WTC11 (cell line): ENCODE data around the gene CATSPERZ.

Experiments
- CREB1 ChIP-seq: sonication (generic); formaldehyde crosslinking; IDR thresholded peaks from 2 replicates; pipeline ENCODE4 v1.8.0; 2023; ENCODE audit warnings: mild to moderate bottlenecking, missing genetic modification reagents
- CTCF ChIP-seq: fragments of 200-600 bp; IDR thresholded peaks from 2 replicates; pipeline ENCODE4 v1.8.0; 2022; ENCODE audit warnings: antibody characterized with exemption
- ETV6 ChIP-seq: sonication (generic); formaldehyde crosslinking; IDR thresholded peaks from 2 replicates; pipeline ENCODE4 v1.8.1; 2022; ENCODE audit warnings: mild to moderate bottlenecking, missing genetic modification reagents
- MLX ChIP-seq: sonication (generic); formaldehyde crosslinking; IDR thresholded peaks from 2 replicates; pipeline ENCODE4 v1.8.1; 2023; ENCODE audit warnings: mild to moderate bottlenecking, missing genetic modification reagents, moderate library complexity
- SMAD3 ChIP-seq: sonication (generic); formaldehyde crosslinking; IDR thresholded peaks from 2 replicates; pipeline ENCODE4 v1.8.0; 2022; ENCODE audit warnings: missing genetic modification reagents, mild to moderate bottlenecking, borderline replicate concordance
- TEAD1 ChIP-seq: sonication (generic); formaldehyde crosslinking; IDR thresholded peaks from 2 replicates; pipeline ENCODE4 v1.8.0; 2022; ENCODE audit warnings: mild to moderate bottlenecking, missing genetic modification reagents
- ZBTB21 ChIP-seq: sonication (generic); formaldehyde crosslinking; IDR thresholded peaks from 2 replicates; pipeline ENCODE4 v1.8.1; 2023; ENCODE audit warnings: mild to moderate bottlenecking, missing genetic modification reagents, borderline replicate concordance
- ZNF423 ChIP-seq: fragments of 250-450 bp; sonication (Bioruptor Pico); IDR thresholded peaks from 2 replicates; pipeline ENCODE4 v2.1.2; 2022; ENCODE audit warnings: mild to moderate bottlenecking, moderate library complexity
- ZNF671 ChIP-seq: fragments of 250-450 bp; sonication (Bioruptor Pico); IDR thresholded peaks from 2 replicates; pipeline ENCODE4 v1.8.0; 2021; ENCODE audit warnings: mild to moderate bottlenecking
- TF ChIP-seq, protein P1 (sequence below): sonication (generic); formaldehyde crosslinking; IDR thresholded peaks from 2 replicates; pipeline ENCODE4 v1.8.1; 2023; ENCODE audit warnings: mild to moderate bottlenecking, missing genetic modification reagents, moderate library complexity

- TF ChIP-seq ETV6 (CRISPR knock-in tag) (no peak), CTCF (no peak), MLX (no peak), ZNF423 (no peak), ZNF671 (CRISPR knock-in tag) (no peak), CREB1 (no peak), ZBTB21 (no peak), TEAD1 (CRISPR knock-in tag) (no peak), SMAD3 (CRISPR knock-in tag) (no peak)
- TF ChIP-seq, protein P1, sequence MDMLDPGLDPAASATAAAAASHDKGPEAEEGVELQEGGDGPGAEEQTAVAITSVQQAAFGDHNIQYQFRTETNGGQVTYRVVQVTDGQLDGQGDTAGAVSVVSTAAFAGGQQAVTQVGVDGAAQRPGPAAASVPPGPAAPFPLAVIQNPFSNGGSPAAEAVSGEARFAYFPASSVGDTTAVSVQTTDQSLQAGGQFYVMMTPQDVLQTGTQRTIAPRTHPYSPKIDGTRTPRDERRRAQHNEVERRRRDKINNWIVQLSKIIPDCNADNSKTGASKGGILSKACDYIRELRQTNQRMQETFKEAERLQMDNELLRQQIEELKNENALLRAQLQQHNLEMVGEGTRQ, result no peak
Measured at GRCh38 chr11:64284962-64285884, 14.9 kb upstream of the CATSPERZ start, which contains the start of gene GPR137.
